Panc1 (cell line): Measurements from ENCODE around the gene SDK2.

ENCODE experiments used
- POLR2AphosphoS5 ChIP-seq: IDR thresholded peaks from 2 replicates; pipeline ENCODE4 v1.6.1; 2012; ENCODE audit warnings: mild to moderate bottlenecking, low read depth, low read length, moderate library complexity
- SIN3A ChIP-seq: IDR thresholded peaks from 2 replicates; pipeline ENCODE4 v1.6.1; 2012; ENCODE audit warnings: low read depth, mild to moderate bottlenecking, low read length, moderate library complexity, borderline replicate concordance; ENCODE audit not compliant: insufficient read depth
- TF ChIP-seq, protein P1 (sequence below): fragments of 450-650 bp; IDR thresholded peaks from 2 replicates; pipeline ENCODE4 v1.5.1; 2017; ENCODE audit warnings: mild to moderate bottlenecking
- TF ChIP-seq, protein P2 (sequence below), 2 experiments: IDR thresholded peaks; 2 replicates each; pipeline ENCODE4 v1.6.1; 2011 to 2012; ENCODE audit warnings: low read depth in 2 of 2, control low read depth in 1 of 2, low read length in 1 of 2, mild to moderate bottlenecking in 1 of 2, moderate library complexity in 1 of 2; ENCODE audit not compliant: insufficient read depth in 1 of 2

DNA sequence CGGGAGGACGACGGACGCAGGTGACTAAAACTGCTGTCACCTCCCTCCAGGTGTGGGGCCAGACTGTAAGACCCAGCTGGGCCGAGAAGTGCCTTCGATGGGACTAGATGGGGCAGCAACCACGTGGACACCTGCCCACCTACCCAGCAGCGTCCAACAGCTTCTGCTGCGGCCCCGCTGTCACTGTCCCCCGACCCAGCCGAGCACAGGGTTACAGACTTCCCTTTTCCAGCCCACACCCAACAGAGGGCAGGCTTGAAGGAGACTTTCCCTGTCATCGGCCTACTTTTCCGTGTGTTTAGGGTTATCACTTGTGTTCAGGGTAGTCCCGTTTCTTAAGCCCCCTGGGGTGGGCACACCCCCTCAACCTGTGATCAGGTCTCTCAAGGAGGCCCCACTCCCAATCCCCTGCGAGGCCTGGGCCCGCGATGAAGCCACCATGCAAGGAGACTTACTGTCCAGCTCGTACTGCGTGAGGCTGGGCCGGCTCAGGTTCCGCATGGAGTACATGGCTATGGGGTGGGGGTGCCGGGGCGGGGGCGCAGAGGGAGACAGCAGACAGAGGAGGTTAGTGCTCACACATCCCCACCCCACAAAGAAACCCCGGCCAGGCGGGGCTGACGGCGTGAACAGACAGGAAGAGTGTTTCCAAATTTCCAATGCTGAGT, 263.7 kb downstream of the SDK2 start:
- TF ChIP-seq, protein P1, sequence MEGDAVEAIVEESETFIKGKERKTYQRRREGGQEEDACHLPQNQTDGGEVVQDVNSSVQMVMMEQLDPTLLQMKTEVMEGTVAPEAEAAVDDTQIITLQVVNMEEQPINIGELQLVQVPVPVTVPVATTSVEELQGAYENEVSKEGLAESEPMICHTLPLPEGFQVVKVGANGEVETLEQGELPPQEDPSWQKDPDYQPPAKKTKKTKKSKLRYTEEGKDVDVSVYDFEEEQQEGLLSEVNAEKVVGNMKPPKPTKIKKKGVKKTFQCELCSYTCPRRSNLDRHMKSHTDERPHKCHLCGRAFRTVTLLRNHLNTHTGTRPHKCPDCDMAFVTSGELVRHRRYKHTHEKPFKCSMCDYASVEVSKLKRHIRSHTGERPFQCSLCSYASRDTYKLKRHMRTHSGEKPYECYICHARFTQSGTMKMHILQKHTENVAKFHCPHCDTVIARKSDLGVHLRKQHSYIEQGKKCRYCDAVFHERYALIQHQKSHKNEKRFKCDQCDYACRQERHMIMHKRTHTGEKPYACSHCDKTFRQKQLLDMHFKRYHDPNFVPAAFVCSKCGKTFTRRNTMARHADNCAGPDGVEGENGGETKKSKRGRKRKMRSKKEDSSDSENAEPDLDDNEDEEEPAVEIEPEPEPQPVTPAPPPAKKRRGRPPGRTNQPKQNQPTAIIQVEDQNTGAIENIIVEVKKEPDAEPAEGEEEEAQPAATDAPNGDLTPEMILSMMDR, result no peak
- TF ChIP-seq, protein P2, sequence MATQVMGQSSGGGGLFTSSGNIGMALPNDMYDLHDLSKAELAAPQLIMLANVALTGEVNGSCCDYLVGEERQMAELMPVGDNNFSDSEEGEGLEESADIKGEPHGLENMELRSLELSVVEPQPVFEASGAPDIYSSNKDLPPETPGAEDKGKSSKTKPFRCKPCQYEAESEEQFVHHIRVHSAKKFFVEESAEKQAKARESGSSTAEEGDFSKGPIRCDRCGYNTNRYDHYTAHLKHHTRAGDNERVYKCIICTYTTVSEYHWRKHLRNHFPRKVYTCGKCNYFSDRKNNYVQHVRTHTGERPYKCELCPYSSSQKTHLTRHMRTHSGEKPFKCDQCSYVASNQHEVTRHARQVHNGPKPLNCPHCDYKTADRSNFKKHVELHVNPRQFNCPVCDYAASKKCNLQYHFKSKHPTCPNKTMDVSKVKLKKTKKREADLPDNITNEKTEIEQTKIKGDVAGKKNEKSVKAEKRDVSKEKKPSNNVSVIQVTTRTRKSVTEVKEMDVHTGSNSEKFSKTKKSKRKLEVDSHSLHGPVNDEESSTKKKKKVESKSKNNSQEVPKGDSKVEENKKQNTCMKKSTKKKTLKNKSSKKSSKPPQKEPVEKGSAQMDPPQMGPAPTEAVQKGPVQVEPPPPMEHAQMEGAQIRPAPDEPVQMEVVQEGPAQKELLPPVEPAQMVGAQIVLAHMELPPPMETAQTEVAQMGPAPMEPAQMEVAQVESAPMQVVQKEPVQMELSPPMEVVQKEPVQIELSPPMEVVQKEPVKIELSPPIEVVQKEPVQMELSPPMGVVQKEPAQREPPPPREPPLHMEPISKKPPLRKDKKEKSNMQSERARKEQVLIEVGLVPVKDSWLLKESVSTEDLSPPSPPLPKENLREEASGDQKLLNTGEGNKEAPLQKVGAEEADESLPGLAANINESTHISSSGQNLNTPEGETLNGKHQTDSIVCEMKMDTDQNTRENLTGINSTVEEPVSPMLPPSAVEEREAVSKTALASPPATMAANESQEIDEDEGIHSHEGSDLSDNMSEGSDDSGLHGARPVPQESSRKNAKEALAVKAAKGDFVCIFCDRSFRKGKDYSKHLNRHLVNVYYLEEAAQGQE (IDR thresholded peaks at IDR 0.05; ENCODE audit: insufficient read depth in 1 of 2, low read depth in 2 of 2, low read length in 1 of 2), result no peak
- TF ChIP-seq POLR2AphosphoS5 (no peak), SIN3A (no peak)
